ENCODE results near the gene NRXN3. TPM values are rescaled to one million over a fixed set of nuclear protein-coding genes. Genes with fewer than 3 reads are reported as not detected.

Gene NRXN3
- total and polyA plus RNA-seq, 2 experiments from 2014 or later = 1.0 to 1.8 TPM

DNA sequence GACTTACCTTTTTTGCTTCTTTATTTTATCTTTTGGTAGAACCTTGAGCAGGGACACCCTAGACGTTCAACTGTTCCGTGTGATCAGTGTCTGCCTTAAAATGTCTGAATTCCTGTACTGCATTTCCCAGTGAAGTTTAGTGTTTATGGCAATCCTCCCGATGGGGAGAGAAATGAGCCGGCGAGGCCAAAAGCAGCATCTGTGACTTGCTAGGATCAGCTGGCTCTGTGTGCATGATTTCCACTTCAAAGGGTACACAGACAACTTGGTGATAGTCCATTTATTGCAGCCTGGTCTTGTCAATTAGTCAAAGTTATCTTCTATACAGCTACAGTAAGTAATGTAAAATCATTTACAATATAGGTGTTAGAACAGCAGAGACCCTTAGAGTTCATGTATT is 1272.6 kb downstream of the NRXN3 start:
- no peak overlapping the region for H3K4me2 ChIP-seq
- no peak overlapping the region for H3K4me3 ChIP-seq
- no peaks in the 10 kb centered on the region for H3K79me2 ChIP-seq (replicated peaks; ENCODE audit: insufficient read depth)
- no peak for TF ChIP-seq EZH2phosphoT487 (IDR thresholded peaks at IDR 0.05; ENCODE audit: unreplicated experiment)
- TF ChIP-seq, protein P1, sequence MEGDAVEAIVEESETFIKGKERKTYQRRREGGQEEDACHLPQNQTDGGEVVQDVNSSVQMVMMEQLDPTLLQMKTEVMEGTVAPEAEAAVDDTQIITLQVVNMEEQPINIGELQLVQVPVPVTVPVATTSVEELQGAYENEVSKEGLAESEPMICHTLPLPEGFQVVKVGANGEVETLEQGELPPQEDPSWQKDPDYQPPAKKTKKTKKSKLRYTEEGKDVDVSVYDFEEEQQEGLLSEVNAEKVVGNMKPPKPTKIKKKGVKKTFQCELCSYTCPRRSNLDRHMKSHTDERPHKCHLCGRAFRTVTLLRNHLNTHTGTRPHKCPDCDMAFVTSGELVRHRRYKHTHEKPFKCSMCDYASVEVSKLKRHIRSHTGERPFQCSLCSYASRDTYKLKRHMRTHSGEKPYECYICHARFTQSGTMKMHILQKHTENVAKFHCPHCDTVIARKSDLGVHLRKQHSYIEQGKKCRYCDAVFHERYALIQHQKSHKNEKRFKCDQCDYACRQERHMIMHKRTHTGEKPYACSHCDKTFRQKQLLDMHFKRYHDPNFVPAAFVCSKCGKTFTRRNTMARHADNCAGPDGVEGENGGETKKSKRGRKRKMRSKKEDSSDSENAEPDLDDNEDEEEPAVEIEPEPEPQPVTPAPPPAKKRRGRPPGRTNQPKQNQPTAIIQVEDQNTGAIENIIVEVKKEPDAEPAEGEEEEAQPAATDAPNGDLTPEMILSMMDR (conservative IDR thresholded peaks at IDR 0.05; ENCODE audit: low read depth in 2 of 2) = no peak
- no peak for TF ChIP-seq EZH2 (IDR thresholded peaks at IDR 0.05; ENCODE audit: low read depth, unreplicated experiment)
- H3K9me3 Mint-ChIP-seq = no peaks in the 10 kb centered on the region
- DNase-seq (ENCODE audit: low spot score) = no peak
- H3K27me3 ChIP-seq (ENCODE audit: insufficient read depth) = no peaks in the 10 kb centered on the region
- ATAC-seq = no peak
- H3K4me1 ChIP-seq (ENCODE audit: insufficient read depth) = peaks cover 23% of the 10 kb centered on the region
- H3F3A ChIP-seq (replicated peaks; ENCODE audit: low read depth) = no peaks in the 10 kb centered on the region
- H3K9me2 ChIP-seq (ENCODE audit: insufficient read depth) = 0 out of 2 replicates have a peak, but pooled peaks cover 2% of the 10 kb centered on the region
- H3K27ac Mint-ChIP-seq = no peak overlapping the region
- H3K4me1 Mint-ChIP-seq = peaks cover 26% of the 10 kb centered on the region
- no peaks in the 10 kb centered on the region for H4K20me1 ChIP-seq (replicated peaks; ENCODE audit: insufficient read depth)
- no peaks in the 10 kb centered on the region for H3K36me3 Mint-ChIP-seq (ENCODE audit: low read depth)
- no peak overlapping the region for H3K27ac ChIP-seq (ENCODE audit: low read depth)
- no peaks in the 10 kb centered on the region for H3K36me3 ChIP-seq (ENCODE audit: insufficient read depth)
- H3K4me3 Mint-ChIP-seq = no peak overlapping the region
- H3K27me3 Mint-ChIP-seq (ENCODE audit: insufficient read depth, low read depth, poor library complexity) = no peaks in the 10 kb centered on the region
- H2AFZ ChIP-seq = no peak overlapping the region

DNA sequence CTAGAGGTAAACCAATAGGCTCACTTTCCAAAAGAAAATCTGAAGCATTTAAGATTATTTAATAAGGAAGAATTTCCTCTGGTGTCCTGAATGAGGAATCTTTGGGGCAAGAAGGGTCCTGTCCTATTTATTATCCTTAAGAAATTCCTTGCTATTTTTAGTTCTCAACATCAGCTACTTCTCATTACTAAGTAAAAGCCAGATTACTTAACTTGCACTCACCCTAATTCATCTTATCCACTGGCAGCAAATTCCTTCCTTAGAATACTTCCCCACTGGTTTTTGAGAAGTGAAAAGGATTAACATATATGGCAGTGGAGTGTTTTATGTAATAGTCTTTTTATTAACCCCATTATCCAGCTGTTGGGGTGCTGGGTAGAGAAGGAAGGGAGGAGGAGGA is 1273.4 kb downstream of the NRXN3 start:
- DNase-seq (ENCODE audit: low spot score) (no peak), ATAC-seq (no peak)
- H3K27ac ChIP-seq (ENCODE audit: low read depth) = no peak overlapping the region
- Mint-ChIP-seq H3K27me3 (ENCODE audit: insufficient read depth, low read depth, poor library complexity) (no peaks in the 10 kb centered on the region), H3K36me3 (ENCODE audit: low read depth) (no peaks in the 10 kb centered on the region), H3K4me3 (no peak overlapping the region), H3K27ac (no peak overlapping the region), H3K4me1 (peaks cover 19% of the 10 kb centered on the region), H3K9me3 (no peaks in the 10 kb centered on the region)
- no peaks in the 10 kb centered on the region for H3K27me3 ChIP-seq (ENCODE audit: insufficient read depth)
- no peaks in the 10 kb centered on the region for H3K36me3 ChIP-seq (ENCODE audit: insufficient read depth)
- H3F3A ChIP-seq (replicated peaks; ENCODE audit: low read depth) = no peaks in the 10 kb centered on the region
- no peak overlapping the region for H3K4me2 ChIP-seq
- H2AFZ ChIP-seq = no peak overlapping the region
- peaks cover 20% of the 10 kb centered on the region for H3K4me1 ChIP-seq (ENCODE audit: insufficient read depth)
- H3K4me3 ChIP-seq = no peak overlapping the region
- H3K9me2 ChIP-seq (ENCODE audit: insufficient read depth) = 0 out of 2 replicates have a peak, but pooled peaks cover 3% of the 10 kb centered on the region
- no peaks in the 10 kb centered on the region for H3K79me2 ChIP-seq (replicated peaks; ENCODE audit: insufficient read depth)
- H4K20me1 ChIP-seq (replicated peaks; ENCODE audit: insufficient read depth) = no peaks in the 10 kb centered on the region
- TF ChIP-seq STAT1 (IDR thresholded peaks at IDR 0.05; ENCODE audit: unreplicated experiment) (no peak), EZH2 (IDR thresholded peaks at IDR 0.05; ENCODE audit: low read depth, unreplicated experiment) (no peak), JUNB (IDR thresholded peaks at IDR 0.05; ENCODE audit: unreplicated experiment) (no peak), ZNF114 (CRISPR knock-in tag; IDR thresholded peaks at IDR 0.05) (no peak)
- TF ChIP-seq, protein P2, sequence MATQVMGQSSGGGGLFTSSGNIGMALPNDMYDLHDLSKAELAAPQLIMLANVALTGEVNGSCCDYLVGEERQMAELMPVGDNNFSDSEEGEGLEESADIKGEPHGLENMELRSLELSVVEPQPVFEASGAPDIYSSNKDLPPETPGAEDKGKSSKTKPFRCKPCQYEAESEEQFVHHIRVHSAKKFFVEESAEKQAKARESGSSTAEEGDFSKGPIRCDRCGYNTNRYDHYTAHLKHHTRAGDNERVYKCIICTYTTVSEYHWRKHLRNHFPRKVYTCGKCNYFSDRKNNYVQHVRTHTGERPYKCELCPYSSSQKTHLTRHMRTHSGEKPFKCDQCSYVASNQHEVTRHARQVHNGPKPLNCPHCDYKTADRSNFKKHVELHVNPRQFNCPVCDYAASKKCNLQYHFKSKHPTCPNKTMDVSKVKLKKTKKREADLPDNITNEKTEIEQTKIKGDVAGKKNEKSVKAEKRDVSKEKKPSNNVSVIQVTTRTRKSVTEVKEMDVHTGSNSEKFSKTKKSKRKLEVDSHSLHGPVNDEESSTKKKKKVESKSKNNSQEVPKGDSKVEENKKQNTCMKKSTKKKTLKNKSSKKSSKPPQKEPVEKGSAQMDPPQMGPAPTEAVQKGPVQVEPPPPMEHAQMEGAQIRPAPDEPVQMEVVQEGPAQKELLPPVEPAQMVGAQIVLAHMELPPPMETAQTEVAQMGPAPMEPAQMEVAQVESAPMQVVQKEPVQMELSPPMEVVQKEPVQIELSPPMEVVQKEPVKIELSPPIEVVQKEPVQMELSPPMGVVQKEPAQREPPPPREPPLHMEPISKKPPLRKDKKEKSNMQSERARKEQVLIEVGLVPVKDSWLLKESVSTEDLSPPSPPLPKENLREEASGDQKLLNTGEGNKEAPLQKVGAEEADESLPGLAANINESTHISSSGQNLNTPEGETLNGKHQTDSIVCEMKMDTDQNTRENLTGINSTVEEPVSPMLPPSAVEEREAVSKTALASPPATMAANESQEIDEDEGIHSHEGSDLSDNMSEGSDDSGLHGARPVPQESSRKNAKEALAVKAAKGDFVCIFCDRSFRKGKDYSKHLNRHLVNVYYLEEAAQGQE (IDR thresholded peaks at IDR 0.05; ENCODE audit: unreplicated experiment) = no peak
- TF ChIP-seq, protein P3, sequence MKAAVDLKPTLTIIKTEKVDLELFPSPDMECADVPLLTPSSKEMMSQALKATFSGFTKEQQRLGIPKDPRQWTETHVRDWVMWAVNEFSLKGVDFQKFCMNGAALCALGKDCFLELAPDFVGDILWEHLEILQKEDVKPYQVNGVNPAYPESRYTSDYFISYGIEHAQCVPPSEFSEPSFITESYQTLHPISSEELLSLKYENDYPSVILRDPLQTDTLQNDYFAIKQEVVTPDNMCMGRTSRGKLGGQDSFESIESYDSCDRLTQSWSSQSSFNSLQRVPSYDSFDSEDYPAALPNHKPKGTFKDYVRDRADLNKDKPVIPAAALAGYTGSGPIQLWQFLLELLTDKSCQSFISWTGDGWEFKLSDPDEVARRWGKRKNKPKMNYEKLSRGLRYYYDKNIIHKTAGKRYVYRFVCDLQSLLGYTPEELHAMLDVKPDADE (IDR thresholded peaks at IDR 0.05) = no peak
- TF ChIP-seq, protein P1 (conservative IDR thresholded peaks at IDR 0.05; ENCODE audit: low read depth in 2 of 2) = no peak

Data from GM23338 (cell line).